Measurements from ENCODE around the gene PKM.

Gene PKM

GRCh38 chr15:72179950-72180581 is 50.9 kb downstream of the PKM start:
- H3K9me3 ChIP-seq (ENCODE audit: control insufficient read depth, low read length), result no peaks in the 10 kb centered on the region
- no peak overlapping the region for H3K4me3 ChIP-seq (ENCODE audit: insufficient read depth, low read depth, low read length, poor library complexity, severe bottlenecking)
- DNase-seq, result no peak
- no peak overlapping the region for H3K27ac ChIP-seq (ENCODE audit: insufficient read depth, low read length, poor library complexity, severe bottlenecking)
- no peaks in the 10 kb centered on the region for H3K27me3 ChIP-seq (replicated peaks; ENCODE audit: control insufficient read depth, insufficient read depth, low read length, poor library complexity, severe bottlenecking)
- no peaks in the 10 kb centered on the region for H3K36me3 ChIP-seq (ENCODE audit: control insufficient read depth, insufficient read depth, low read length)
- no peaks in the 10 kb centered on the region for H3K4me1 ChIP-seq (ENCODE audit: control insufficient read depth, insufficient read depth, low read length, poor library complexity, severe bottlenecking)

GRCh38 chr15:72178976-72179585 is 51.9 kb downstream of the PKM start:
- DNase-seq, result no peak
- H3K36me3 ChIP-seq (ENCODE audit: control insufficient read depth, insufficient read depth, low read length), result no peaks in the 10 kb centered on the region
- H3K27ac ChIP-seq (ENCODE audit: insufficient read depth, low read length, poor library complexity, severe bottlenecking), result no peak overlapping the region

DNA sequence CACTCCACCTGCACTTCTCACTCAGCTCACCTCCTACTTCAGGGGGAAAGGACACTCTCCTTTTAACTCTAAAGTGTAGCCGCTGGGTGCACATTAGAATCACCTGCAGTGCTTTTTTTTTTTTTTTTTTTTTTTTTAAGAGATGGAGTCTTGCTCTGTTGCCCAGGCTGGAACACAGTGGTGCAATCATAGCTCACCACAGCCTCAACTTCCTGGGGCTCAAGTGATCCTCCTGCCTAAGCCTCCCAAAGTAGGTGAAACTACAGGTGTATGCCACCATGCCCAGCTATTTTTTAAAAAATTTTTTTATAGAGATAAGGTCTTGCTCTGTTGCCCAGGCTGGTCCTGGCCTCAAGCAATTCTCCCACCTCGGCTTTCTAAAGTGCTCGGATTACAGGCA is 54.2 kb downstream of the PKM start:
- Histone ChIP-seq H3K4me1 (ENCODE audit: control insufficient read depth, insufficient read depth, low read length, poor library complexity, severe bottlenecking) (no peaks in the 10 kb centered on the region), H3K36me3 (ENCODE audit: control insufficient read depth, insufficient read depth, low read length) (no peaks in the 10 kb centered on the region), H3K27me3 (replicated peaks; ENCODE audit: control insufficient read depth, insufficient read depth, low read length, poor library complexity, severe bottlenecking) (no peaks in the 10 kb centered on the region), H3K4me3 (ENCODE audit: insufficient read depth, low read depth, low read length, poor library complexity, severe bottlenecking) (no peak overlapping the region), H3K27ac (ENCODE audit: insufficient read depth, low read length, poor library complexity, severe bottlenecking) (no peak overlapping the region), H3K9me3 (ENCODE audit: control insufficient read depth, low read length) (no peaks in the 10 kb centered on the region)
- DNase-seq, result no peak

More at GRCh38 chr15:72178976-72179585, 51.9 kb downstream of the PKM start:
- Histone ChIP-seq H3K4me3 (ENCODE audit: insufficient read depth, low read depth, low read length, poor library complexity, severe bottlenecking) (no peak overlapping the region), H3K27me3 (replicated peaks; ENCODE audit: control insufficient read depth, insufficient read depth, low read length, poor library complexity, severe bottlenecking) (no peaks in the 10 kb centered on the region), H3K9me3 (ENCODE audit: control insufficient read depth, low read length) (no peaks in the 10 kb centered on the region), H3K4me1 (ENCODE audit: control insufficient read depth, insufficient read depth, low read length, poor library complexity, severe bottlenecking) (no peaks in the 10 kb centered on the region)

GRCh38 chr15:72176159-72176558 is 54.8 kb downstream of the PKM start:
- DNase-seq, result no peak
- Histone ChIP-seq H3K27me3 (replicated peaks; ENCODE audit: control insufficient read depth, insufficient read depth, low read length, poor library complexity, severe bottlenecking) (no peaks in the 10 kb centered on the region), H3K9me3 (ENCODE audit: control insufficient read depth, low read length) (no peaks in the 10 kb centered on the region), H3K4me3 (ENCODE audit: insufficient read depth, low read depth, low read length, poor library complexity, severe bottlenecking) (no peak overlapping the region), H3K36me3 (ENCODE audit: control insufficient read depth, insufficient read depth, low read length) (no peaks in the 10 kb centered on the region), H3K4me1 (ENCODE audit: control insufficient read depth, insufficient read depth, low read length, poor library complexity, severe bottlenecking) (no peaks in the 10 kb centered on the region), H3K27ac (ENCODE audit: insufficient read depth, low read length, poor library complexity, severe bottlenecking) (no peak overlapping the region)

- Histone ChIP-seq H3K27ac (ENCODE audit: insufficient read depth, low read length, poor library complexity, severe bottlenecking) (no peak overlapping the region), H3K27me3 (replicated peaks; ENCODE audit: control insufficient read depth, insufficient read depth, low read length, poor library complexity, severe bottlenecking) (no peaks in the 10 kb centered on the region), H3K4me3 (ENCODE audit: insufficient read depth, low read depth, low read length, poor library complexity, severe bottlenecking) (no peak overlapping the region), H3K36me3 (ENCODE audit: control insufficient read depth, insufficient read depth, low read length) (no peaks in the 10 kb centered on the region), H3K4me1 (ENCODE audit: control insufficient read depth, insufficient read depth, low read length, poor library complexity, severe bottlenecking) (no peaks in the 10 kb centered on the region), H3K9me3 (ENCODE audit: control insufficient read depth, low read length) (no peaks in the 10 kb centered on the region)
- no peak for DNase-seq
These were observed 55.6 kb downstream of the PKM start for GRCh38 chr15:72175186-72176044.

DNA sequence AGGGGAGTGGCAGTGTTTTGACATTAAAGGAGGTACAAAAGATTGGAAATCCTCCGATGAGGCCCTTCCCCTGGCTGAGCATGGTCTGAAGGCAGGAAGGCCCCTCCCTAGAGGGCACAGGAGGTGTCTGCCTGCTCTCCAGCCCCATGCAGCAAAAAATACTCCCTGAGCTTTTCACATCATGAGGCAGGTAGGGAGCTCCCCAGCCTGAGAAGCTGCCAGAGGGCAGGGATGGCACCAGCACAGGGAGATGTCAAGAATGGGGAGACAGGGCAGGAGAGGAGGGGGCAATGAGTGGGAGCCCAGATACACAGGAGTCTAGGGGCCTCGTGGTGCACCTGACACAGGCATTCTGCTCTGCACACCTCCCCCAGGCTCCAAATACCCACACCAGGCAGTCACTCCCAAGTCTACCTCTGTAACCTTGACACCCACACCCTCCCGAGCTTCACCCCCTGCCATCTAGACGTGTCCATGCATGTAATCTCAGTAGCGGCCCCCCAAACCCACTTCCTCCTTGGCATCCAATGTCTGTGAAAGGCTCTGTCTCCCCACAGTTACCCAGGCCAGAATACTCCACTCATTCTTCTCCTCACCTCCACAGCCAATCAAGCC is 56.3 kb downstream of the PKM start:
- no peak overlapping the region for H3K27ac ChIP-seq (ENCODE audit: insufficient read depth, low read length, poor library complexity, severe bottlenecking)
- H3K36me3 ChIP-seq (ENCODE audit: control insufficient read depth, insufficient read depth, low read length), result no peaks in the 10 kb centered on the region
- H3K27me3 ChIP-seq (replicated peaks; ENCODE audit: control insufficient read depth, insufficient read depth, low read length, poor library complexity, severe bottlenecking), result no peaks in the 10 kb centered on the region
- no peaks in the 10 kb centered on the region for H3K9me3 ChIP-seq (ENCODE audit: control insufficient read depth, low read length)
- H3K4me3 ChIP-seq (ENCODE audit: insufficient read depth, low read depth, low read length, poor library complexity, severe bottlenecking), result no peak overlapping the region
- DNase-seq, result no peak
- no peaks in the 10 kb centered on the region for H3K4me1 ChIP-seq (ENCODE audit: control insufficient read depth, insufficient read depth, low read length, poor library complexity, severe bottlenecking)

DNA sequence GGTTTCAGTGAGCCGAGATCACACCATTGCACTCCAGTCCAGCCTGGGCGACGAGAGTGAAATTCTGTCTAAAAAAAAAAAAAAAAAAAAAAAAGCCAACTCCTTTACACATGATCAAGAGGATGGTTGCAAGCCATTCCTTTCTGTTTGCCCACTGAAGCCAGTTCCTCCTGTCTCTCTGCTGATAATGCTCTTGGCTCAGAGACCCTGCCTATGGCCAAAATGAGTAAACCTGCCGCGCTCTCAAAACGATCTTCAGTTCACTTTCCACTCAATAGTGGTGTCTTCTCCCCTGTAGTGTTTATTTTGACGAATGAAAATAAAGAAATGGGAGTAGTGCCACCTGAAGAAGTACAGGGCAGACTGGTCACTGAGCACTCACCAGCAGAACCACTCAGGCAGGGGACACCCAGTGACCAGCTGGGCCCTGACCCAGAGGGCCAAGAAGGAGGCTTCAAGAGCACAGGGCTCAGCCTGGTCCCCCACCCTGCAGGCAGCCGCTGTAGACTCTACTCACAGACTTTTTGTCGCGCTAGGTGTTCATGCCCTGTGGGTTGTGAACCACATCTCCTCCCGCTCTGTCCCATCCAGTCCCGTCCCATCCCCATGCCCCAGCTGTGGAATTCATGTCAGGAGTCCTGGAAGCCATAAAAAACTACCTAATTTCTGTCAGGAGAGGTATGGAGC is 57.0 kb downstream of the PKM start:
- H3K27me3 ChIP-seq (replicated peaks; ENCODE audit: control insufficient read depth, insufficient read depth, low read length, poor library complexity, severe bottlenecking), result no peaks in the 10 kb centered on the region
- no peak overlapping the region for H3K4me3 ChIP-seq (ENCODE audit: insufficient read depth, low read depth, low read length, poor library complexity, severe bottlenecking)
- H3K9me3 ChIP-seq (ENCODE audit: control insufficient read depth, low read length), result no peaks in the 10 kb centered on the region
- no peaks in the 10 kb centered on the region for H3K4me1 ChIP-seq (ENCODE audit: control insufficient read depth, insufficient read depth, low read length, poor library complexity, severe bottlenecking)
- no peak for DNase-seq
- H3K27ac ChIP-seq (ENCODE audit: insufficient read depth, low read length, poor library complexity, severe bottlenecking), result no peak overlapping the region
- no peaks in the 10 kb centered on the region for H3K36me3 ChIP-seq (ENCODE audit: control insufficient read depth, insufficient read depth, low read length)

- H3K27ac ChIP-seq (ENCODE audit: insufficient read depth, low read length, poor library complexity, severe bottlenecking), result no peak overlapping the region
- no peak overlapping the region for H3K4me3 ChIP-seq (ENCODE audit: insufficient read depth, low read depth, low read length, poor library complexity, severe bottlenecking)
- H3K27me3 ChIP-seq (replicated peaks; ENCODE audit: control insufficient read depth, insufficient read depth, low read length, poor library complexity, severe bottlenecking), result no peaks in the 10 kb centered on the region
- H3K4me1 ChIP-seq (ENCODE audit: control insufficient read depth, insufficient read depth, low read length, poor library complexity, severe bottlenecking), result peaks cover 2% of the 10 kb centered on the region
- H3K9me3 ChIP-seq (ENCODE audit: control insufficient read depth, low read length), result no peaks in the 10 kb centered on the region
- H3K36me3 ChIP-seq (ENCODE audit: control insufficient read depth, insufficient read depth, low read length), result no peaks in the 10 kb centered on the region
- no peak for DNase-seq
These were observed 57.6 kb downstream of the PKM start for GRCh38 chr15:72173401-72173800.

- no peak for DNase-seq
- no peaks in the 10 kb centered on the region for H3K9me3 ChIP-seq (ENCODE audit: control insufficient read depth, low read length)
- H3K4me3 ChIP-seq (ENCODE audit: insufficient read depth, low read depth, low read length, poor library complexity, severe bottlenecking), result no peak overlapping the region
- H3K36me3 ChIP-seq (ENCODE audit: control insufficient read depth, insufficient read depth, low read length), result no peaks in the 10 kb centered on the region
- no peaks in the 10 kb centered on the region for H3K27me3 ChIP-seq (replicated peaks; ENCODE audit: control insufficient read depth, insufficient read depth, low read length, poor library complexity, severe bottlenecking)
- no peak overlapping the region for H3K27ac ChIP-seq (ENCODE audit: insufficient read depth, low read length, poor library complexity, severe bottlenecking)
- peaks cover 5% of the 10 kb centered on the region for H3K4me1 ChIP-seq (ENCODE audit: control insufficient read depth, insufficient read depth, low read length, poor library complexity, severe bottlenecking)
These were observed 58.2 kb downstream of the PKM start for GRCh38 chr15:72172796-72173195.
